Activated CD8-positive, alpha-beta memory T cell treated with anti-CD3 and anti-CD28 coated beads, Interleukin-2, amount 50 U/mL, for 4 hours (primary cell): ENCODE results near the gene PSAT1.

Experiments
- DNase-seq: peaks from one replicate; pipeline ENCODE4 v3.0.0-alpha.2; 2020

The PSAT1 gene

DNA sequence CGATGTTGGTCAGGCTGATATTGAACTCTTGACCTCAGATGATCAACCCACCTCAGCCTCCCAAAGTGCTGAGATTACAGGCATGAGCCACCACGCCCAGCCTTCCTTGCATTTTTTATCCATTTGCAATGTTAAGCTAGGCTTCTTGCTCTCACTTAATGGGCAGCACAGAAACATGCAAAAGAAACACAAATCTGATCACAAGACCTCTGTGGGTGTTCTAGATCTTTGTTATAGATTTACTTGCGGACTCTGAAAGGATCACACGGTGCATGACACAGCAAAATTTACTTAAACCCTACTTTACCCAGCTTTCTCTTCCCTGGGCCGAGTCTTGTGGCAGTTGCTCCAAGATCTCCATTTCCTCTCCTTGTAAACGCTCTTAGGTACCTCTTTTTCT is 71.3 kb downstream of the PSAT1 start:
- DNase-seq, result no peak

DNA sequence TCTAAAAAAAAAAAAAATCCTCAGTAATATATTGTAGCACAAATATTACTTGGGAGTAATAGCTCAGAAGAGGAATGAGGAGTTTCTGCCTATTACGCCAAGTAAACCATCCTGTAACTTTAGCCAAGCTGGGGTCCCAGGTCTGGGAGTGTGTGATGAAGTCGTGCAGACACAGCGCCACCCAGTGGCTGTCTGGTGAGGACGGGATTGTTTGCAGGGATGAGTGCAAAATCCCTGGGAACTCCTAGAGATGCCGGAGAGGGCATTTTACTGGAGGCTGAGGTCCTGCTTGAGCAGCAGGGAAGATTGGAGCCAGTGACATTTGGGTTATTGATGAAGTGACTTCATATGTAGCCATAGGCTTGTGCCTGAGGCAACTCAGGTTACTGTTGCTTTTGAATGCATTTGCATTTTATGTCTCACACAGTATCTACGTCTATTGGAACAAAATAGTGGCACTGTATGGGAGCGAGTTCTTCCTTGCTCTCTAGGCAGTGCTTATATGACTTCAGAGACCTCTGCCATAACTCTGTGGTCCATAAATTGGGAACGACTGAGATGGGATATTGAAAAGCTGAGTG is 72.8 kb downstream of the PSAT1 start:
- DNase-seq, result peak; percentile 59

DNA sequence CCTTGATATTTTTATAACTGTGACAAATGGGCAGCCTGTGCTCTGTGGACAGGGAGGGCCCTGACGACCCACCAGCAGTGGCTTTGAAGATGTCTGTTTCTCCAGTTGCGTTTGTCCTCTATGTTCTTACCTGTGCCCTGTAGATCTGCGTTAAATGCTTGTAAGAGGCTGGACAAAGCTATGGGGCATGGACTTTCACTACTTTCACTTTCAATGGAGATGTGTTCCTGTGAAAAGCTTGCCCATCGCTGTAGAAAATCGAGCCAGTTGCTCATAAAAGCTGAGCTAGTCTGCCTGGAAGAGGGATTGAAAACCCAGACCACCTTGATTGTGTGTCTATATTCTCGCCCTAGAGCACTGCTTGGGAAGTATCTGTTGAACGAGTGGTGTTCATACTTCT is 74.1 kb downstream of the PSAT1 start:
- DNase-seq, result no peak

DNA sequence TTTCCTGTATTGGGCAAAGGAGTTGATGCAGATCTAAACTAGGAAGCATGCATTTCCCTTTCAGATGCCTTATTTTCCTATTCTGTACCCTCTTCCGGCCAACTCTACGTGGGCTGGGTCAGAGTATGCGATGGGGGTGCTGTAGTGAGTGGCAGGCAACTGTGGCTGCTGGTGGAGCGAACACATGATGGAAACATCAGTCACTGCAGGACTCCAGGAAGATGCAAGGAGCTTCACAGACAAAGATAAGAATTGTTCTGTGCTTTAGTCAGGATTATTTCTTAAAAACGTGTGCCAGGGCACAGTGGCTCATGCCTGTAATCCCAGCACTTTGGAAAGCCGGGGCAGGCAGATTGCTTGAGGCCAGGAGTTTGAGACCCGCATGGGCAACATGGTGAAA is 75.1 kb downstream of the PSAT1 start:
- DNase-seq, result no peak
